OCI-LY7 (cell line): ENCODE results near the gene PARM1. TPM values are rescaled to one million over a fixed set of nuclear protein-coding genes. Genes with fewer than 3 reads are reported as not detected.

Experiments
- BruUV-seq: library from RNA; stranded (reverse); fragments of 400-500 nt; replicated peaks from 2 replicates; lab custom pipeline; 2021; lab: Mats Ljungman, UMichigan
- CTCF ChIA-PET: fragments of 300-600 bp; sonication (Branson Sonifier 250); formaldehyde crosslinking; loops from one replicate; lab custom pipeline; 2022; ENCODE audit warnings: antibody characterized with exemption; ENCODE audit not compliant: unreplicated experiment; lab: Charles Lee
- POLR2A ChIA-PET: fragments of 300-600 bp; sonication (Branson Sonifier 250); formaldehyde crosslinking; loops from one replicate; lab custom pipeline; 2022; ENCODE audit warnings: antibody characterized with exemption; lab: Charles Lee
- DNase-seq: peaks from one replicate; pipeline ENCODE4 v3.0.0-alpha.2; 2015; ENCODE audit warnings: low spot score
- H2AFZ ChIP-seq: fragments of 200-600 bp; sonication (generic), shearing (Covaris generic); 2 replicates; pipeline ENCODE4 v1.6.1; 2014; ENCODE audit warnings: mild to moderate bottlenecking, antibody characterized with exemption, low read length, moderate library complexity
- H3K27ac ChIP-seq: fragments of 200-600 bp; sonication (generic); 2 replicates; pipeline ENCODE4 v1.5.1; 2014; ENCODE audit warnings: mixed run types, low read depth, mild to moderate bottlenecking, moderate library complexity, low read length, inconsistent platforms; ENCODE audit not compliant: poor library complexity, severe bottlenecking
- H3K36me3 ChIP-seq: fragments of 200-600 bp; sonication (generic); 2 replicates; pipeline ENCODE4 v1.6.1; 2014; ENCODE audit warnings: mild to moderate bottlenecking, antibody characterized with exemption, low read length, moderate library complexity, mixed read lengths; ENCODE audit not compliant: insufficient read depth
- H3K4me1 ChIP-seq: fragments of 200-600 bp; sonication (generic); 2 replicates; pipeline ENCODE4 v1.5.1; 2014; ENCODE audit warnings: mild to moderate bottlenecking, low read length; ENCODE audit not compliant: insufficient read depth, poor library complexity, severe bottlenecking
- H3K4me2 ChIP-seq: fragments of 200-600 bp; sonication (generic); 2 replicates; pipeline ENCODE4 v1.6.1; 2014; ENCODE audit warnings: mild to moderate bottlenecking, low read length
- H3K4me3 ChIP-seq: fragments of 200-600 bp; sonication (generic); 2 replicates; pipeline ENCODE4 v1.5.1; 2014; ENCODE audit warnings: mild to moderate bottlenecking, low read depth, low read length; ENCODE audit not compliant: poor library complexity, severe bottlenecking
- H3K79me2 ChIP-seq: fragments of 200-600 bp; sonication (generic); 2 replicates; pipeline ENCODE4 v1.6.1; 2016; ENCODE audit warnings: low read depth, mild to moderate bottlenecking, low read length, moderate library complexity, mixed read lengths; ENCODE audit not compliant: insufficient read depth
- H3K9me2 ChIP-seq: fragments of 200-600 bp; sonication (generic); 2 replicates; pipeline ENCODE4 v1.6.1; 2016; ENCODE audit warnings: mild to moderate bottlenecking, low read length, mixed read lengths; ENCODE audit not compliant: insufficient read depth
- H3K9me3 ChIP-seq: fragments of 200-600 bp; sonication (generic); 2 replicates; pipeline ENCODE4 v1.6.1; 2014; ENCODE audit warnings: mild to moderate bottlenecking, mixed run types, low read length, mixed read lengths
- H4K20me1 ChIP-seq: fragments of 200-600 bp; sonication (generic); 2 replicates; pipeline ENCODE4 v1.6.1; 2014; ENCODE audit warnings: mild to moderate bottlenecking, antibody characterized with exemption, low read length, moderate library complexity, mixed read lengths; ENCODE audit not compliant: insufficient read depth
- EZH2phosphoT487 ChIP-seq: fragments of 200-600 bp; sonication (generic); IDR thresholded peaks from 2 replicates; pipeline ENCODE4 v1.6.1; 2018; ENCODE audit warnings: low read depth, borderline replicate concordance, mild to moderate bottlenecking, mixed run types, antibody characterized with exemption, low read length, moderate library complexity, mixed read lengths
- intact Hi-C: fragments of 100-400 bp; cut with micrococcal nuclease; formaldehyde crosslinking; loops from one replicate; pipeline ENCODE4 v1.10.0; 2022; ENCODE audit not compliant: unreplicated experiment
- total RNA-seq, 2 experiments: library from RNA; depleted of rRNA in 1 of 2; stranded (reverse); fragments of >200 nt in 1 of 2; shearing (Covaris generic) in 1 of 2; gene quantifications; 2 replicates each; pipeline ENCODE4 v1.2.3, GENCODE V29; 2014 to 2022
- TF ChIP-seq, protein P1 (sequence below): fragments of 200-600 bp; sonication (generic); conservative IDR thresholded peaks from 2 replicates; pipeline ENCODE4 v1.5.1; 2014; ENCODE audit warnings: mild to moderate bottlenecking, antibody characterized with exemption, low read length, moderate library complexity, mixed read lengths

Gene PARM1
- total RNA-seq, 2 experiments from 2014 or later, result not detected

DNA sequence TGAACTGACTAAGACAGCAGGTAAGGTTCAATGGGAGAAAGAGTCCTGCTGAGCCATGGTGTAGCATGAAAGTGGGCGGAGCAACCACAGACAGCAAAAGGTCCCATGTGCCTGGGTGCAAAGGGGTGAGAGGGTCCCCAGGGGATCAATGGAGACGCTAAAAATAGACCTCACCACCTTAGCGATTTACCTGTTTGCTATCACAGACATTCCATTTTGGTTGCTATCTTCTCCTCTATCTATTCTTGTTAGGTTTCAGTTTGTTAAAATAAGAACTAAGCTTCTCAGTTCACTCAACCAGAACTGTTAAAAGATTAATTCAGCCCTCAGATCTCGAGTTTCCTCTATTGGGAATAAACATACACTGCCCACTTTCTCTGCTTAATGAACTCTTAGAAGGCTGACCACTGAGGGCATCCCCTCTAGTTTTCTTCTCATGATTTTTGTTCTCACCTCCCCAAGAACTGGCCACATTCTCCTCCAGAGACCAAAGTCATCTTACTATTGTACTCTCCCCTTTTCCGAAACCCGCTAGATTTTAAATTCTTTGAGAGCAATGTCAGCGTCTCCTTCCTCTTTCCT lies 136.7 kb downstream of the PARM1 start:
- Histone ChIP-seq H3K4me3 (no peak overlapping the region), H4K20me1 (no peaks in the 10 kb centered on the region), H3K36me3 (no peaks in the 10 kb centered on the region), H3K27ac (no peak overlapping the region), H3K9me3 (no peaks in the 10 kb centered on the region), H2AFZ (no peak overlapping the region), H3K4me2 (no peak overlapping the region), H3K79me2 (no peaks in the 10 kb centered on the region), H3K9me2 (no peaks in the 10 kb centered on the region), H3K4me1 (no peaks in the 10 kb centered on the region)
- DNase-seq, result no peak
- ChIA-PET CTCF (no interaction called here), POLR2A (no interaction called here)
- TF ChIP-seq, protein P1, sequence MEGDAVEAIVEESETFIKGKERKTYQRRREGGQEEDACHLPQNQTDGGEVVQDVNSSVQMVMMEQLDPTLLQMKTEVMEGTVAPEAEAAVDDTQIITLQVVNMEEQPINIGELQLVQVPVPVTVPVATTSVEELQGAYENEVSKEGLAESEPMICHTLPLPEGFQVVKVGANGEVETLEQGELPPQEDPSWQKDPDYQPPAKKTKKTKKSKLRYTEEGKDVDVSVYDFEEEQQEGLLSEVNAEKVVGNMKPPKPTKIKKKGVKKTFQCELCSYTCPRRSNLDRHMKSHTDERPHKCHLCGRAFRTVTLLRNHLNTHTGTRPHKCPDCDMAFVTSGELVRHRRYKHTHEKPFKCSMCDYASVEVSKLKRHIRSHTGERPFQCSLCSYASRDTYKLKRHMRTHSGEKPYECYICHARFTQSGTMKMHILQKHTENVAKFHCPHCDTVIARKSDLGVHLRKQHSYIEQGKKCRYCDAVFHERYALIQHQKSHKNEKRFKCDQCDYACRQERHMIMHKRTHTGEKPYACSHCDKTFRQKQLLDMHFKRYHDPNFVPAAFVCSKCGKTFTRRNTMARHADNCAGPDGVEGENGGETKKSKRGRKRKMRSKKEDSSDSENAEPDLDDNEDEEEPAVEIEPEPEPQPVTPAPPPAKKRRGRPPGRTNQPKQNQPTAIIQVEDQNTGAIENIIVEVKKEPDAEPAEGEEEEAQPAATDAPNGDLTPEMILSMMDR, result no peak
- TF ChIP-seq EZH2phosphoT487, result no peak
- BruUV-seq, result no TSS peak
- intact Hi-C loops, result no loop called here

DNA sequence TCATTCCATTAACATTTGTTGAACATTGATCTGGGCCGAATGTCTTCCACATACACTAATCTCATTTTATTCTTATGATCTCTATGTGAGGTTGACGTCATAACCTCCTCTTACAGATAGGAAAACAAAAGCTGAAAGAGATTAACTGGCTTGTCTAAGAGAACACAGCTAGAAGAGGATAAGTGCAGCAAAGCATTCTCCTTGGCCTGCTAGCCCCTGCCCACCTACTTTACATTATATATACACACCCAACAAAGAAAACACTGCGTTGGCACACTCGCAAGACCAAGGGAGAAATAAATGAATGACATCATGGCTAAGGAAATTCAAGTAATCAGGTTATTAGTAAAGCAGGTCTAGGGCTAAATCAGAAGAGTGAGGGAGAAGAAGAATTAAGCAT lies 138.4 kb downstream of the PARM1 start:
- Histone ChIP-seq H3K4me2 (no peak overlapping the region), H3K4me3 (no peak overlapping the region), H2AFZ (no peak overlapping the region), H3K36me3 (no peaks in the 10 kb centered on the region), H4K20me1 (no peaks in the 10 kb centered on the region), H3K9me2 (no peaks in the 10 kb centered on the region), H3K27ac (no peak overlapping the region), H3K79me2 (no peaks in the 10 kb centered on the region), H3K4me1 (no peaks in the 10 kb centered on the region), H3K9me3 (no peaks in the 10 kb centered on the region)
- CTCF ChIA-PET, result interaction anchor here (0.5 kb wide), 1 partner anchor 271 kb away, joined by 3 read pairs; no protein-coding TSS in a partner anchor
- DNase-seq, result no peak
- intact Hi-C loops, result no loop called here
- POLR2A ChIA-PET, result interaction anchor here (0.5 to 1.2 kb wide), 2 partner anchors 11 to 594 kb away, joined by 4 to 11 read pairs; no protein-coding TSS in a partner anchor
- BruUV-seq, result no TSS peak
- TF ChIP-seq, protein P1, result no peak
- no peak for TF ChIP-seq EZH2phosphoT487

DNA sequence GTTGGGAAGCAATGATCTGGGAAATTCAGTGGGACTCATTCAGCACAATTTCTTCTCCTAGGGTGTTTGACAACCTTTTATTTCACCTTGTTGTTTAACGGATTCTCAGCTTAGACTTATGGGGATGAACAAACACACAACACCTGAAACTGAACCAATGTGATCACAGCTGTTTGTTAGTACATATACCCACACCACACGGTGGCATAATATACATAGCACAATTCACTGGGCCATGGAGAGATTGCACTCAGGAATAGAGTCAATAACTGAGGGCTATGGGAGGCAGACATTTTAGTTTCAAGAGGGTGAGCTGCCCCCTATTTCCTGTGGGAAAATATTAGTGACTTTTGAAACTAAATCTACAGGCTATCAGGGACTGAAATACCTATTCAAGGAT lies 148.0 kb downstream of the PARM1 start:
- Histone ChIP-seq H3K9me3 (no peaks in the 10 kb centered on the region), H3K36me3 (no peaks in the 10 kb centered on the region), H3K4me2 (no peak overlapping the region), H3K27ac (no peak overlapping the region), H2AFZ (no peak overlapping the region), H3K79me2 (no peaks in the 10 kb centered on the region), H4K20me1 (no peaks in the 10 kb centered on the region), H3K9me2 (no peaks in the 10 kb centered on the region), H3K4me3 (no peak overlapping the region), H3K4me1 (no peaks in the 10 kb centered on the region)
- DNase-seq, result no peak
- intact Hi-C loops, result no loop called here
- BruUV-seq, result no TSS peak
- TF ChIP-seq EZH2phosphoT487, result no peak
- TF ChIP-seq, protein P1, result no peak
- ChIA-PET POLR2A (no interaction called here), CTCF (no interaction called here)
